ENCODE data around the gene ZFYVE9. TPM values are rescaled to one million over a fixed set of nuclear protein-coding genes. Genes with fewer than 3 reads are reported as not detected.

Gene ZFYVE9
- total and polyA plus RNA-seq, 9 of the 15 experiments (the other 6 are each of a cell fraction or from before 2014, with no cell fraction given) = 0.52 to 14.4 (median 8.9) TPM

- TF ChIP-seq CREM (IDR thresholded peaks at IDR 0.05; ENCODE audit: low read depth) = peak; percentile 73
- no peak for TF ChIP-seq ZNF589 (CRISPR knock-in tag; IDR thresholded peaks at IDR 0.05; ENCODE audit: low read depth)
- no peak for TF ChIP-seq PCBP1 (IDR thresholded peaks at IDR 0.05; ENCODE audit: low read depth, low read length, poor library complexity, severe bottlenecking)
- TF ChIP-seq SLC30A9 (CRISPR knock-in tag; IDR thresholded peaks at IDR 0.05) = no peak
- 0 out of 2 replicates have a peak, but pooled peaks have one; percentile 60 for TF ChIP-seq E4F1 (CRISPR knock-in tag; IDR thresholded peaks at IDR 0.05; ENCODE audit: borderline replicate concordance)
- 0 out of 2 replicates have a peak, but pooled peaks have one; percentile 13 for TF ChIP-seq RUNX1 (IDR thresholded peaks at IDR 0.05; ENCODE audit: low read depth)
- TF ChIP-seq ZC3H4 (CRISPR knock-in tag; IDR thresholded peaks at IDR 0.05; ENCODE audit: borderline replicate concordance) = peak; percentile 37; the same call in 1 of the 2 replicates
- TF ChIP-seq ZNF695 (CRISPR knock-in tag; IDR thresholded peaks at IDR 0.05) = no peak
- TF ChIP-seq HNRNPLL (IDR thresholded peaks at IDR 0.05; ENCODE audit: low read depth, low read length, poor library complexity, severe bottlenecking) = no peak
- no peak for TF ChIP-seq CBX8 (IDR thresholded peaks at IDR 0.05; ENCODE audit: borderline replicate concordance, extremely low read depth, low read depth, low read length, poor library complexity, severe bottlenecking)
- peak; percentile 52 for TF ChIP-seq NCOR1 (IDR thresholded peaks at IDR 0.05)
- TF ChIP-seq AFF4 (CRISPR knock-in tag; IDR thresholded peaks at IDR 0.05) = peak; percentile 68; the same call in 1 of the 2 replicates
- TF ChIP-seq NFRKB (IDR thresholded peaks at IDR 0.05; ENCODE audit: low read depth) = peak; percentile 82; the same call in 1 of the 2 replicates
- no peak for TF ChIP-seq ZBTB1 (CRISPR knock-in tag; IDR thresholded peaks at IDR 0.05; ENCODE audit: borderline replicate concordance, low read depth)
- TF ChIP-seq E2F8 (IDR thresholded peaks at IDR 0.05; ENCODE audit: low read depth, partially characterized antibody) = peak; percentile 36
- peak; percentile 84 for TF ChIP-seq MAFK (IDR thresholded peaks at IDR 0.05; ENCODE audit: low read length)
- peak; percentile 65; the same call in 1 of the 2 replicates for TF ChIP-seq ZBTB7A (IDR thresholded peaks at IDR 0.05; ENCODE audit: borderline replicate concordance, control insufficient read depth, low read depth, low read length)
- peak; percentile 19 for TF ChIP-seq TBP (optimal IDR thresholded peaks at IDR 0.05; ENCODE audit: low read depth, low read length)
These were observed 223.3 kb downstream of the ZFYVE9 start (continued) for GRCh38 chr1:52365071-52365745.

Measured in K562 (cell line).